GM18507 (cell line): ENCODE results near the gene CBX8.
A peak's percentile ranks its signal among the peaks of the same experiment; 100 is the strongest.

Experiments
- DNase-seq: peaks from one replicate; pipeline ENCODE4 v3.0.0; 2011; ENCODE audit warnings: low read depth; ENCODE audit not compliant: insufficient read length; ENCODE audit errors: extremely low spot score
- FAIRE-seq: peaks from 2 replicates; lab custom pipeline; 2011; peaks lifted over from hg19 to GRCh38; lab: Jason Lieb, UNC

The CBX8 gene

GRCh38 chr17:79809530-79810129 is 12.8 kb upstream of the CBX8 start:
- DNase-seq: no peak
- FAIRE-seq: no peak

- FAIRE-seq (no peak), DNase-seq (no peak)
Measured at GRCh38 chr17:79808763-79809529, 12.1 kb upstream of the CBX8 start.

- DNase-seq: no peak
- FAIRE-seq: no peak
Measured at GRCh38 chr17:79806863-79807720, 10.2 kb upstream of the CBX8 start.

- FAIRE-seq (no peak), DNase-seq (no peak)
Measured at GRCh38 chr17:79806446-79806760, 9.5 kb upstream of the CBX8 start.

GRCh38 chr17:79804856-79805696 is 8.2 kb upstream of the CBX8 start:
- no peak for DNase-seq
- no peak for FAIRE-seq

- FAIRE-seq (peak; percentile 93), DNase-seq (peak; percentile 47)
Measured at GRCh38 chr17:79803997-79804855, 7.3 kb upstream of the CBX8 start.

GRCh38 chr17:79803421-79803996 is 6.6 kb upstream of the CBX8 start:
- DNase-seq (no peak), FAIRE-seq (no peak)

- DNase-seq: no peak
- FAIRE-seq: no peak
Measured at GRCh38 chr17:79802736-79803420, 6.0 kb upstream of the CBX8 start.

- FAIRE-seq (no peak), DNase-seq (no peak)
Measured at GRCh38 chr17:79802039-79802735, 5.3 kb upstream of the CBX8 start.

- no peak for FAIRE-seq
- DNase-seq: no peak
Measured at GRCh38 chr17:79801156-79802038, 4.5 kb upstream of the CBX8 start.

GRCh38 chr17:79800325-79801155 is 3.7 kb upstream of the CBX8 start:
- FAIRE-seq (peak; percentile 15), DNase-seq (no peak)

GRCh38 chr17:79799538-79800324 is 2.9 kb upstream of the CBX8 start:
- FAIRE-seq (no peak), DNase-seq (no peak)

- no peak for DNase-seq
Measured at GRCh38 chr17:79799174-79799537, 2.3 kb upstream of the CBX8 start.

GRCh38 chr17:79798299-79799173 is 1.7 kb upstream of the CBX8 start:
- no peak for FAIRE-seq
- no peak for DNase-seq

More at GRCh38 chr17:79799174-79799537, 2.3 kb upstream of the CBX8 start:
- no peak for FAIRE-seq
